HG03342 (cell line): ENCODE measurements around the gene SFTA2.
"Not testable (repeated sequence)": the region's sequence is repeated elsewhere in the genome, so short reads cannot be mapped to it uniquely, and the experiment has no call there.

ENCODE experiments used
- ATAC-seq: cut with Tn5 transposase; IDR thresholded peaks from one replicate; pipeline ENCODE4 v1.9.1; 2021; ENCODE audit warnings: mild to moderate bottlenecking, moderate library complexity; ENCODE audit not compliant: unreplicated experiment

SFTA2 gene

DNA sequence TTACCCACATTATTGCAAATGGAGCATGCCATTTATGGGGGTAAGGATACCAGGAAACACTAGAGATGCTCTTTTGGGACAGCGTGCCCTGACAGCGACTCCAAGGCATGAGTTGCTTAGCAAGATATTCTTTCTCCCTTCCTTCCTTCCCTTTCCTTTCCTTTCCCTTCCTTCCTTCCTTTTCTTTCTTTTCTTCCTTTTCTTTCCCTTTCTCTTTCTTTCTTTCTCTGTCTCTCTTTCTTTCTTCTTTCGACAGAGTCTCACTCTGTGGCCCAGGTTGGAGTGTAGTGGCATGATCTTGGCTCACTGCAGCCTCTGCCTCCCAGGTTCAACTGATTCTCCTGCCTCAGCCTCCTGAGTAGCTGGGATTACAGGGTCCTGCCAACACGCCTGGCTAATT is 12.1 kb upstream of the SFTA2 start:
- ATAC-seq = no peak

DNA sequence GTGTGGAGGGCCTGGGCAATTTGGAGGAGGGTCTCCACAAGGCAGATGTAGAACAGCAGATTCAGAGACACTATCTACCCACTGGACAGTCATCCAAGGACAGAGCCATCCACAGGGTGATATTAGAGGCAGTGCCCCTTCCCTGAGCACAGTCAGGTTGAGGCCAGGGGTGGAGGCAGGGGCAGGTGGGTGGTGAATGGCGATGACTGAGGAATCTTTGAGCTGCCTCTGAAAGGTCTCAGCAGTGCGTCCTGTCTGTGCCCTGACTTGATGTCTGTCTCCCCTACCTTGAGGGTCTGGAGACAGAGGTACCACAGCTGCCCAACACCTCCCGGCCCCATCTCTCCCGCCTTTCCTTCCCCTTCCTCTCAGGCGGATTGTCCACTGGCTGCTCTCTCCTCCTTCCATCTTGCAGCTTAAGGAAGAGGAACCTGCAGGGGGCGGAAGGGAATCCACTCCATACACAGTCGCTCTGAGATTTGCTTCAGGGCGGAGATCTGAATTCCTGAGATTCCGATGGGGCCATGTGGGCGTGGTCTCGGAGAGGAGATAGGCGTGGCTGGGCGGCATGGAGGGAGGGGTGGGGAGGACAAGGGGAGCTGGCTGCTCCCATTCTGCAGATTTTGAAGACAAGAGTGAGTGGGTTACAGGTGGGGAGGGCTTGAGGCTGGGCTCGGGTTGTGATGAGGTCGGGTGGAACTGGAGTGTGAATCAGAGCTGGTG is 10.5 kb upstream of the SFTA2 start:
- ATAC-seq = no peak

GRCh38 chr6:30940361-30940986 is 8.5 kb upstream of the SFTA2 start, which contains the start of gene MUCL3:
Gene MUCL3 (plus strand): TSS chr6:30940973. CDS start chr6:30941000, 27 bp downstream.
- ATAC-seq = no peak

- no peak for ATAC-seq
These were observed 7.5 kb upstream of the SFTA2 start for GRCh38 chr6:30939473-30939872.

DNA sequence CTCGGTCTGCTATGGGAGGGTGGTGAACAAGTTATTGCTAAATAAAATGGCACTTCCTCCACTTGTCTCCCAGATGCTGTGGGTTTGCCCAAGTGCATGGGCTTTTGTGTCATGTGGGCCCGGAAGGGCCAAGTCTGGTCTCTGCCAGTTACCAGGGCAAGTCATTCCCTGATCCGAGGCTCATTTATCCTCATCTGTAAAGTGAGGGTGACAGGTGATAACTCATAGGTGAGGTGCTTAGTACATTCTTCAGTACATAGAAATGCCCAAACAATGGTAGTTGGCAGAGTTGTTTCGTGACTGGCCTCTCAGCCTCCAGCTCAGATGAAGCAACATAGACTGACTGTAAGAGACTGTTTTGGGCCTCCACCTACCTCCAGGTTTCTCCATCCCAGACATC is 6.8 kb upstream of the SFTA2 start:
- ATAC-seq = no peak

GRCh38 chr6:30937265-30937664 is 5.3 kb upstream of the SFTA2 start:
- ATAC-seq = no peak

- ATAC-seq = no peak
These were observed 3.0 kb upstream of the SFTA2 start for GRCh38 chr6:30935018-30935417.

DNA sequence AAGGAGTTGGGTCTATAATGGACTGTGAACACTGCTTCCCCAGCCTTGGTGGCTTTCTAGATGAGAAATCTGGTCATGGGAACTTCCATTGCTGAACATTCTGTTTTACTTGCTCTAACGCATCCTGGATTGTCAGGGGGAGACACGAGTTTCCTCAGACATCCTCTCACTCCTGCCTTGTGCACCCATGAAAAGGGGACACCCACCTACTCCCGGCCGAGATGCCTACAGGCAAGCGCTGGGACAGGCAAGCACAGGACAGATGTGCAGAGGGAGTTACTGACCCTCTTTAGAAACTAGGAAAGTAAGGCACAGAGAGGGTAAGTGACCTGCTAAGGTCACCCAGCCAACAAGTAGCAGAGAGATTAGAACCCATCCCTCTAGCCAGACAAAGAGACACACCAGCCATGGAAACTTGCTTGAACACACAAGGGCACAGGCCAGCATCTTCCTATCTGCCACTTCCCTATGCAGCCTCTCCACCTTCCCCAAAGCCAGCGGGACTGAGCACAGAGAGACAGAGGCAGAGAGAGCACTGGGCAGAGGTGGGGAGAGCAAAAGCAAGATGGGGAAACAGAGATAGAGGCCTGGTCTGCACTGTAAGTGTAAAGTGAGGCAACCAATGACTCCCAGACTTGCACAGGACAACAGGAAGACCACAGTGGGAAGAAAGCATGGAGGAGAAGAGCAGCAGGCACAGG is 845 bp upstream of the SFTA2 start:
- ATAC-seq = no peak

GRCh38 chr6:30931272-30931671 is 698 bp downstream of the SFTA2 start:
- no peak for ATAC-seq

DNA sequence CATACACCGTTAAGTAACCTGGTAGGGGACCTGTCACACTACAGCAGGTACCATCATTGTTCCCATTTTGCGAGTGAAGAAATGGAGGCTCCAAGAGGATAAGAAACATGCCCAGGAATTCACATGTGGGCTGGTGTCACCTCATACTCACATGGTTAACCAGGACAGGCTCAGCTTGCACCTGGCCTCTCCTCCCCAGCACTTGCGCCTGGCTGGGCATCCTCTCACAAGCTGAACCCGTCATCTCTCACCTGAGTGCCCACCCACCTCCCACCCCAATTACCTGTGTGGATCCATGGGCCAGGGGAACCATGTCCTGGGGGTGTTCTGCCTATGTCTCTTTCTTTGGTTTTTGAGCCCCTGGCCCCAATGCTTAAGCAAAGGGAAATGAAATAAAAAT is 1.5 kb downstream of the SFTA2 start:
- no peak for ATAC-seq

- ATAC-seq = no peak
These were observed 3.3 kb downstream of the SFTA2 start for GRCh38 chr6:30928677-30929076.

GRCh38 chr6:30927080-30927479 is 4.9 kb downstream of the SFTA2 start:
- not testable (repeated sequence) for ATAC-seq

GRCh38 chr6:30926644-30927043 is 5.3 kb downstream of the SFTA2 start:
- ATAC-seq = no peak

- not testable (repeated sequence) for ATAC-seq
These were observed 7.8 kb downstream of the SFTA2 start for GRCh38 chr6:30924040-30924627.

DNA sequence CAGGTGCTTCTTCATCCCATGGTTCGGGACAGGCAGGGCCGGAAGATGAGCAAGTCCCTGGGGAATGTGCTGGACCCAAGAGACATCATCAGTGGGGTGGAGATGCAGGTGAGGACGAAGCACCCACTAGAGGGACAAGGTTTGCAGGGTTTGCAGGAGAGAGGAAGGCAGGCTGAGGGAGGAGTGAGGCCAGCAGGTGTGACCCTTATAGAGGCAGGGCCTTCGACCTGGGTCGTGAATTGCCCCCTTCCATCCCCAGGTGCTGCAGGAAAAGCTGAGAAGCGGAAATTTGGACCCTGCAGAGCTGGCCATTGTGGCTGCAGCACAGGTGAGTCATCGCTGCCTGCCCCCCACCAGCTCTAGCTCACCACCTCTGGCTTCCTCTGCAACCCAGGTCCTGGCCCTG is 9.5 kb downstream of the SFTA2 start:
- ATAC-seq = no peak

DNA sequence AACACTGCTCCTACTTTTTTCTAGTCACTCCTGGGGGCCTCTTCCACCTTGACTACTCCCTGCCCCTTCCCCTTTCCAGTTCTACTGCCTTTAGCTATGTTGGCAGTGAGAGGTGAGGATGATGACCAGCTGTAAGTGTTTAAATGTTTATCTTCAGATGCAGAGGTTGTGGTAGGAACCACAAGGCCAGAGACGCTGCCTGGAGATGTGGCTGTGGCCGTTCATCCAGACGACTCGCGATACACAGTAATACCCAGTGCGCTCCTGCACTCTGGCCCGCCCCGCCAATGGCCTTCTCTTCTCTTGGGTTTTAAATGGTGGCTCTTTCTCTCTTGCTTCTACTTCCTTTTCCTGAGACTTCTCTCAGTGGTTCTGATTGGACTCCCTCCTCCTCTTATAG is 13.3 kb downstream of the SFTA2 start:
- no peak for ATAC-seq

DNA sequence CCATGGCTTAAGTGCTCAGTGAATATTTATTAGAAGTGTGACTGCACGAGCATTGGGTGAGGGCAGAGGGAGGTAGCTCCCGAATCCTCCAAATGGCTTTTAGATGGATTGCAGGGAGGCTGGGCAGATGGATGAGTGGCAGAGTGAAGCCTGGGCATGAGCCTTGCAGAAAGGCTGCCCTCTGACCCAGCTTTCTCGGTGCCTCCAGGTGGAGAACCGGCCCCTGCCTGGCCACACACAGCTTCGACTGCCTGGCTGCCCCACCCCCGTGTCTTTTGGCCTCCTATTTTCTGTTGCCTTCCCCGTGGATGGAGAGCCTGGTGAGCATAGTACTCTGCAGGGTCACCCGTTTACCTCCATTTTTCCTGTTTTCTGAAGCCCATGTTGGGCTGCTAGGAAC is 14.5 kb downstream of the SFTA2 start:
- ATAC-seq = no peak

DNA sequence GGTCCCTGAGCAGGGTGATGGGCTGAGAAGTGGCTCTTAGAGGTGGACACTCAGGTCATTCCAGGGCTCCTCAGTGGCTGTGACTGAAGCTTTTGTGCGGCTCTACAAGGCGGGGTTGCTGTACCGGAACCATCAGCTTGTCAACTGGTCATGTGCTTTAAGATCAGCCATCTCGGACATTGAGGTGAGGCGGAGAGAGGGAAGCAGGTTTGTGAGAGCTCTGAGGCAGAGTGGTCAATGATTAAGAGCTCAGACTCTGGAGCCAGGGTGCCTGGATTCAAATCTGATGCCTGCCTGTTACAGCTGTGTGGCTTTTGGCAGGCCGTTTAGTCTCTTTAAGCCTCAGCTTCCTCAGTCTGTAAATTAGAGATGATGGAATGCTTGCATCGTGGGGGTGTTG is 14.9 kb downstream of the SFTA2 start:
- ATAC-seq = no peak

- no peak for ATAC-seq
These were observed 16.4 kb downstream of the SFTA2 start for GRCh38 chr6:30915591-30915946.

GRCh38 chr6:30914854-30915590 is 16.9 kb downstream of the SFTA2 start:
- ATAC-seq = no peak
